Caco-2 (cell line): Measurements from ENCODE around the gene RALGPS1. TPM values are rescaled to one million over a fixed set of nuclear protein-coding genes. Genes with fewer than 3 reads are reported as not detected.

ENCODE experiments used
- BruUV-seq: library from RNA; stranded (reverse); fragments of 400-500 nt; replicated peaks from 2 replicates; lab custom pipeline; 2021; lab: Mats Ljungman, UMichigan
- CTCF ChIA-PET: fragments of 300-600 bp; sonication (Branson Sonifier 250); formaldehyde crosslinking; loops from one replicate; lab custom pipeline; 2022; ENCODE audit warnings: antibody characterized with exemption; lab: Charles Lee
- POLR2A ChIA-PET: fragments of 300-600 bp; sonication (Branson Sonifier 250); formaldehyde crosslinking; loops from one replicate; lab custom pipeline; 2022; ENCODE audit warnings: antibody characterized with exemption; lab: Charles Lee
- DNase-seq, 2 experiments: peaks; one replicate each; pipeline versions ENCODE4 v3.0.0 to v3.0.0-alpha.2; 2020 to 2022
- H3K27me3 ChIP-seq: replicated peaks from 2 replicates; pipeline ENCODE4 v1.6.0; 2011; ENCODE audit warnings: low read length; ENCODE audit not compliant: control insufficient read depth, insufficient read depth
- H3K36me3 ChIP-seq: 2 replicates; pipeline ENCODE4 v1.5.1; 2011; ENCODE audit warnings: low read length; ENCODE audit not compliant: control insufficient read depth, insufficient read depth
- H3K4me1 ChIP-seq: fragments of 250-450 bp; sonication (Bioruptor Pico); 2 replicates; pipeline ENCODE4 v1.5.1; 2020; ENCODE audit warnings: mild to moderate bottlenecking
- H3K4me3 ChIP-seq: 2 replicates; pipeline ENCODE4 v1.5.1; 2011; ENCODE audit warnings: low read depth, mild to moderate bottlenecking, control low read depth, low read length
- H3K9me3 ChIP-seq: fragments of 250-450 bp; sonication (Bioruptor Pico); 2 replicates; pipeline ENCODE4 v1.5.1; 2020; ENCODE audit warnings: mild to moderate bottlenecking, moderate library complexity
- H3K27ac Mint-ChIP-seq: one replicate; pipeline ENCODE4 v1.8.0; 2022; ENCODE audit warnings: mixed read lengths; ENCODE audit not compliant: unreplicated experiment
- H3K27me3 Mint-ChIP-seq: one replicate; pipeline ENCODE4 v1.8.0; 2022; ENCODE audit warnings: mixed read lengths; ENCODE audit not compliant: insufficient read depth, unreplicated experiment
- H3K36me3 Mint-ChIP-seq: one replicate; pipeline ENCODE4 v1.8.0; 2022; ENCODE audit warnings: mild to moderate bottlenecking, mixed read lengths; ENCODE audit not compliant: insufficient read depth, unreplicated experiment
- H3K4me1 Mint-ChIP-seq: one replicate; pipeline ENCODE4 v1.8.0; 2022; ENCODE audit warnings: low read depth, mixed read lengths; ENCODE audit not compliant: unreplicated experiment
- H3K4me3 Mint-ChIP-seq: one replicate; pipeline ENCODE4 v1.8.0; 2022; ENCODE audit warnings: mild to moderate bottlenecking, moderate library complexity, mixed read lengths; ENCODE audit not compliant: unreplicated experiment
- H3K9me3 Mint-ChIP-seq: one replicate; pipeline ENCODE4 v1.8.0; 2022; ENCODE audit warnings: mixed read lengths; ENCODE audit not compliant: unreplicated experiment
- CTCF ChIP-seq, 2 experiments: fragments of 200-600 bp in 1 of 2; IDR thresholded peaks; 1 replicate in 1 of 2; 2 replicates in 1 of 2; pipeline versions ENCODE4 v1.5.1 to v1.8.0; 2011 to 2022; ENCODE audit warnings: antibody characterized with exemption in 1 of 2, control low read depth in 1 of 2, inconsistent platforms in 1 of 2, low read depth in 1 of 2, low read length in 1 of 2, mild to moderate bottlenecking in 1 of 2, moderate library complexity in 1 of 2; ENCODE audit not compliant: insufficient read depth in 1 of 2, severe bottlenecking in 1 of 2, unreplicated experiment in 1 of 2
- intact Hi-C: fragments of 100-400 bp; cut with micrococcal nuclease; formaldehyde crosslinking; loops from one replicate; pipeline ENCODE4 v1.10.0; 2022; ENCODE audit not compliant: unreplicated experiment
- total RNA-seq: library from RNA; stranded (reverse); gene quantifications from 2 replicates; pipeline ENCODE4 v1.2.3, GENCODE V29; 2022

Gene RALGPS1
- total RNA-seq, 1 experiment from 2014 or later = 41.5 TPM

- peak overlapping the region; percentile 13; the same call in 1 of the 2 replicates for H3K4me3 ChIP-seq
- CTCF ChIA-PET = interaction anchor here (0.6 to 3.1 kb wide), 4 partner anchors 18 to 33 kb away, joined by 3 to 34 read pairs (median 4); no protein-coding TSS in a partner anchor
- peak overlapping the region; percentile 78 for H3K4me3 Mint-ChIP-seq
These were observed 2.3 kb downstream of the RALGPS1 start for GRCh38 chr9:126916909-126917308.

GRCh38 chr9:126919193-126919592, 4.6 kb downstream of the RALGPS1 start:
- intact Hi-C loops = no loop called here
- BruUV-seq = no TSS peak

More at GRCh38 chr9:126916909-126917308, 2.3 kb downstream of the RALGPS1 start:
- peaks cover 14% of the 10 kb centered on the region for H3K4me1 Mint-ChIP-seq
- no peaks in the 10 kb centered on the region for H3K9me3 Mint-ChIP-seq
- peak in 1 of 2 experiments; percentile 1 for TF ChIP-seq CTCF (IDR thresholded peaks at IDR 0.05; ENCODE audit: insufficient read depth in 1 of 2, low read depth in 1 of 2, low read length in 1 of 2, severe bottlenecking in 1 of 2, unreplicated experiment in 1 of 2)
- Histone ChIP-seq H3K9me3 (no peaks in the 10 kb centered on the region), H3K4me1 (peaks cover 33% of the 10 kb centered on the region), H3K36me3 (no peaks in the 10 kb centered on the region), H3K27me3 (no peaks in the 10 kb centered on the region)
- peak overlapping the region; percentile 71 for H3K27ac Mint-ChIP-seq
- peaks cover 6% of the 10 kb centered on the region for H3K27me3 Mint-ChIP-seq
- BruUV-seq = no TSS peak
- intact Hi-C loops = loop anchor here (1.0 kb wide), 1 partner anchor 23 kb away; no protein-coding TSS in a partner anchor
- POLR2A ChIA-PET = no interaction called here
- H3K36me3 Mint-ChIP-seq = peaks cover 6% of the 10 kb centered on the region
- DNase-seq = peak in 1 of 2 experiments; percentile 18

GRCh38 chr9:126925876-126926275, 11.3 kb downstream of the RALGPS1 start:
- POLR2A ChIA-PET = no interaction called here
- CTCF ChIA-PET = interaction anchor here (0.6 to 1.0 kb wide), 2 partner anchors 14 kb away, joined by 3 to 4 read pairs; no protein-coding TSS in a partner anchor

More at GRCh38 chr9:126919193-126919592, 4.6 kb downstream of the RALGPS1 start:
- Histone ChIP-seq H3K36me3 (no peaks in the 10 kb centered on the region), H3K9me3 (no peaks in the 10 kb centered on the region), H3K4me1 (peaks cover 28% of the 10 kb centered on the region), H3K27me3 (no peaks in the 10 kb centered on the region), H3K4me3 (no peak overlapping the region)
- ChIA-PET POLR2A (no interaction called here), CTCF (interaction anchor here (1.1 kb wide), 1 partner anchor 22 kb away, joined by 3 read pairs; no protein-coding TSS in a partner anchor)
- no peak for TF ChIP-seq CTCF (IDR thresholded peaks at IDR 0.05; ENCODE audit: insufficient read depth in 1 of 2, low read depth in 1 of 2, low read length in 1 of 2, severe bottlenecking in 1 of 2, unreplicated experiment in 1 of 2)
- peaks cover 14% of the 10 kb centered on the region for H3K4me1 Mint-ChIP-seq
- no peak overlapping the region for H3K27ac Mint-ChIP-seq
- no peaks in the 10 kb centered on the region for H3K9me3 Mint-ChIP-seq
- H3K27me3 Mint-ChIP-seq = no peaks in the 10 kb centered on the region
- no peak overlapping the region for H3K4me3 Mint-ChIP-seq
- H3K36me3 Mint-ChIP-seq = peaks cover 6% of the 10 kb centered on the region
- DNase-seq = no peak

More at GRCh38 chr9:126925876-126926275, 11.3 kb downstream of the RALGPS1 start:
- Histone ChIP-seq H3K4me3 (no peak overlapping the region), H3K27me3 (no peaks in the 10 kb centered on the region), H3K9me3 (no peaks in the 10 kb centered on the region), H3K36me3 (peaks cover 1% of the 10 kb centered on the region; the same call in 1 of the 2 replicates), H3K4me1 (no peaks in the 10 kb centered on the region)
- intact Hi-C loops = no loop called here
- no peak for DNase-seq
- no TSS peak for BruUV-seq
- H3K36me3 Mint-ChIP-seq = no peaks in the 10 kb centered on the region
- no peak overlapping the region for H3K4me3 Mint-ChIP-seq
- H3K27me3 Mint-ChIP-seq = no peaks in the 10 kb centered on the region
- H3K9me3 Mint-ChIP-seq = no peaks in the 10 kb centered on the region
- no peak for TF ChIP-seq CTCF (IDR thresholded peaks at IDR 0.05; ENCODE audit: insufficient read depth in 1 of 2, low read depth in 1 of 2, low read length in 1 of 2, severe bottlenecking in 1 of 2, unreplicated experiment in 1 of 2)
- H3K27ac Mint-ChIP-seq = no peak overlapping the region
- no peaks in the 10 kb centered on the region for H3K4me1 Mint-ChIP-seq
